Esophagus squamous epithelium (tissue), 4 donors: ENCODE measurements around the gene DDR2.

Experiments used
- POLR2A ChIP-seq, 4 donors: fragments of 450-650 bp; IDR thresholded peaks; one replicate each; pipeline ENCODE4 v1.6.1; 2017; ENCODE audit warnings: antibody characterized with exemption in 4 of 4, mild to moderate bottlenecking in 4 of 4, moderate library complexity in 3 of 4
- TF ChIP-seq, protein P1 (sequence below), 6 experiments: fragments of 450-650 bp in 4 of 6; fragments of 200-600 bp in 2 of 6; sonication (generic) in 2 of 6; IDR thresholded peaks; one replicate each; pipeline ENCODE4 v1.5.1; 2016 to 2019; ENCODE audit warnings: antibody characterized with exemption in 6 of 6, mild to moderate bottlenecking in 4 of 6, moderate library complexity in 4 of 6

DNA sequence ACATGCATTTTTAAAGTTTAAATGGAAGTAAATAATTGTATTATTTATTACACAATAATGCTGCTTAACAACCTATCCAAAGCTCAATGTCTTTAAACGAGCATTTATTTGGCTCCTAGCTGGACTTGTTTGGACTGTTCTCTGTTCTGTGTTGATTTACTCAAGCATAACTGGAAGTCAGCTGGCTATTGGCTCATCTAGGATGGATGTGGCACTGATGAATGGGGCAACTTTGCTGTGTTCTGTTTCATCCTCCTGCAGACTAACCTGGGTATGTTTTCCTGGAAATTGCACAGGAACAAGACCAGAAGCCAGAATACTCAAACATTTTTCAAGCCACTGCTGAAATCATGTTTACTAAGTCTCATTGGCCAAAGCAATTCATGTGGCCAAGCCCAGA, 87.4 kb downstream of the DDR2 start:
- TF ChIP-seq, protein P1, sequence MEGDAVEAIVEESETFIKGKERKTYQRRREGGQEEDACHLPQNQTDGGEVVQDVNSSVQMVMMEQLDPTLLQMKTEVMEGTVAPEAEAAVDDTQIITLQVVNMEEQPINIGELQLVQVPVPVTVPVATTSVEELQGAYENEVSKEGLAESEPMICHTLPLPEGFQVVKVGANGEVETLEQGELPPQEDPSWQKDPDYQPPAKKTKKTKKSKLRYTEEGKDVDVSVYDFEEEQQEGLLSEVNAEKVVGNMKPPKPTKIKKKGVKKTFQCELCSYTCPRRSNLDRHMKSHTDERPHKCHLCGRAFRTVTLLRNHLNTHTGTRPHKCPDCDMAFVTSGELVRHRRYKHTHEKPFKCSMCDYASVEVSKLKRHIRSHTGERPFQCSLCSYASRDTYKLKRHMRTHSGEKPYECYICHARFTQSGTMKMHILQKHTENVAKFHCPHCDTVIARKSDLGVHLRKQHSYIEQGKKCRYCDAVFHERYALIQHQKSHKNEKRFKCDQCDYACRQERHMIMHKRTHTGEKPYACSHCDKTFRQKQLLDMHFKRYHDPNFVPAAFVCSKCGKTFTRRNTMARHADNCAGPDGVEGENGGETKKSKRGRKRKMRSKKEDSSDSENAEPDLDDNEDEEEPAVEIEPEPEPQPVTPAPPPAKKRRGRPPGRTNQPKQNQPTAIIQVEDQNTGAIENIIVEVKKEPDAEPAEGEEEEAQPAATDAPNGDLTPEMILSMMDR (IDR thresholded peaks at IDR 0.05): no peak
- no peak for TF ChIP-seq POLR2A (IDR thresholded peaks at IDR 0.05)
